Lower lobe of right lung (tissue), 2 donors: ENCODE measurements around the gene TGFB3. TPM values are rescaled to one million over a fixed set of nuclear protein-coding genes. Genes with fewer than 3 reads are reported as not detected.
A peak's percentile ranks its signal among the peaks of the same experiment; 100 is the strongest.

Experiments
- ATAC-seq, 2 donors: fragments of 200-7000 bp; cut with Tn5 transposase; one replicate each; pipeline ENCODE4 v1.9.1; 2020 to 2022; ENCODE audit warnings: mild to moderate bottlenecking in 2 of 2, moderate library complexity in 2 of 2
- DNase-seq: peaks from one replicate; pipeline ENCODE4 v3.0.0-alpha.2; 2020
- H3K27ac ChIP-seq: fragments of 200-600 bp; one replicate; pipeline ENCODE4 v1.8.0; 2022
- H3K27me3 ChIP-seq: fragments of 200-600 bp; one replicate; pipeline ENCODE4 v1.8.0; 2022; ENCODE audit warnings: low read depth
- H3K36me3 ChIP-seq: fragments of 200-600 bp; one replicate; pipeline ENCODE4 v1.8.0; 2022; ENCODE audit warnings: mild to moderate bottlenecking
- H3K4me1 ChIP-seq: fragments of 200-600 bp; one replicate; pipeline ENCODE4 v1.8.0; 2022
- H3K4me3 ChIP-seq: fragments of 200-600 bp; one replicate; pipeline ENCODE4 v1.8.0; 2022; ENCODE audit warnings: mild to moderate bottlenecking
- H3K9me3 ChIP-seq: fragments of 200-600 bp; one replicate; pipeline ENCODE4 v1.8.0; 2022
- CTCF ChIP-seq: fragments of 200-600 bp; IDR thresholded peaks from one replicate; pipeline ENCODE4 v1.8.0; 2022; ENCODE audit warnings: antibody characterized with exemption, mild to moderate bottlenecking
- intact Hi-C: fragments of 100-400 bp; cut with DNase I; formaldehyde crosslinking; loops from one replicate; pipeline ENCODE4 v1.11.0; 2022
- total RNA-seq: library from RNA; stranded (reverse); fragmentation: NEBNext Ultra II Directional; extraction: Animal tissue kit (Norgen Biotek cat#: 25700); gene quantifications from one replicate; pipeline ENCODE4 v1.2.1, GENCODE V29; 2021
- donor health status: DM: no; HTN: yes; CAD: no; lungs with severe emphysema.

Gene TGFB3
- total RNA-seq, 1 donor from 2014 or later: 15.7 TPM

- DNase-seq (peak; percentile 86), ATAC-seq (peak; percentile 87 to 88)
- Histone ChIP-seq H3K4me3 (peak overlapping the region; percentile 75), H3K9me3 (no peaks in the 10 kb centered on the region), H3K27me3 (no peaks in the 10 kb centered on the region), H3K27ac (peak overlapping the region; percentile 94), H3K36me3 (no peaks in the 10 kb centered on the region), H3K4me1 (peaks cover 64% of the 10 kb centered on the region)
- peak; percentile 64 for TF ChIP-seq CTCF
- intact Hi-C loops: loop anchor here (5.0 kb wide), 1 partner anchor 275 kb away; no protein-coding TSS in a partner anchor
Measured at GRCh38 chr14:75982266-75983018, 647 bp upstream of the TGFB3 start.

DNA sequence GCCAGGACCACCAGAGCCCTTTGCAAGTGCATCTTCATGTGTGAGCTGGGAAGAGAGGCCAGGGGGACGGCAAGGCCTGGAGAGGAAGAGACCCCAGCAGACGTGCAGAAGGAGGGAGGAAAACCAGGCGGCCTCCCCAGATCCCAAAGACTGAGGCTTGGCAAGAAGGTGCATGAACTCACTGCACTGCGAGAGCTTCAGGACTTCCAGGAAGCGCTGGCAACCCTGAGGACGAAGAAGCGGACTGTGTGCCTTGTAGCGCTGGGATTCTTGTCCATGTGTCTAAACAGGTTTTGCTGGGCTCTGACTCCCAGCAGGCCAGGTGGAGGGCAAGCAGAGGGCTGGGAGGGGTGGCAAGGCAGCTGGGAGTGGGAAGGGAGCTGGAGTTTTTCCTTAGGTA is 939 bp downstream of the TGFB3 start:
- no peak for ATAC-seq
- H3K27me3 ChIP-seq: no peaks in the 10 kb centered on the region
- H3K27ac ChIP-seq: peak overlapping the region; percentile 94
- H3K4me3 ChIP-seq: peak overlapping the region; percentile 75
- no peak for TF ChIP-seq CTCF
- H3K36me3 ChIP-seq: no peaks in the 10 kb centered on the region
- DNase-seq: no peak
- no peaks in the 10 kb centered on the region for H3K9me3 ChIP-seq
- intact Hi-C loops: loop anchor here (5.0 kb wide), 1 partner anchor 274 kb away; no protein-coding TSS in a partner anchor
- peaks cover 57% of the 10 kb centered on the region for H3K4me1 ChIP-seq

DNA sequence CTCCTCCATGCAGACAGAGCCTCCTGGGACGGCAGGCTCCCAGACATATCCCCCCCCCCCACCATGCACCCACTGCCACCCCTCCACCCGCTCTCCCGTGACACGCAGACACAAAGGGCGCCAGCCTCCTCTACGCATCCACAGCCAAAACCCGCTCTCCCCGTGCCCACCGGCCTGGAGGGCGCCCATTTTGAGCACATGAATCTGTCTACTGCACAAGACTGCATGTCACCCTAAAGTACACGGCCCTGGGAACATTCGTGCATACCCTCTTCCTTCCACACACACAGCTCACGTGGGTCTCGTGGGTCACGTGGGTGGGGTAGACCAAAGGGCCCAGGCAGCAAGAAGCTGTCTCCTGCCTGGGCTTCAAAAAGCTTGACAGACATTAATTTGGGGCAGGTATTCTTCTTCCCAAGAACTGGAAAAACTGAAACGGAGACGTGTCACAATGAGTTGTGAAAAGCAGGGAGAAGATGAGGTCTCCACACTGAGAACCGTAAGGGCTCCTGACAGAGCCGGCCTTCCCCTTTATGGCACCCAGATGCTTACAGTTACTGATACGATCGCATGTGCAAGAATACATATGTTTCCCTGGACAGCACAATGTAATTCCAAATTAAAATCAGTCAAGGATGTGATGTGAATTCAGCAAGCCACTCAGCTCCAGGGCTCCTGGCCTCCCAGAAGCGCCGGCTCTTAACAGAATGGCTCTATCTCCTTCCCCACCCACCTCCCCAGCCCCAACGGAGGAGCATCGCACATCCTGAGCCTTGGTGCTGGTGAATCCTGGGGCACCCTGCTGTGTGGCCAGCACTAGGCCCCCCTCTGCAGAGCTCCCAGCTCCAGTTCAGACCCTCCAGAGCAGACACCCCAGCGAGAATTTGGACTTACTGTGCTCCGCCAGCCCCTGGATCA is 1.9 kb downstream of the TGFB3 start:
- Histone ChIP-seq H3K27me3 (no peaks in the 10 kb centered on the region), H3K4me3 (peak overlapping the region; percentile 75), H3K36me3 (no peaks in the 10 kb centered on the region), H3K4me1 (peaks cover 52% of the 10 kb centered on the region), H3K27ac (peak overlapping the region; percentile 36), H3K9me3 (no peaks in the 10 kb centered on the region)
- DNase-seq (no peak), ATAC-seq (no peak)
- no peak for TF ChIP-seq CTCF
- intact Hi-C loops: loop anchor here (5.0 kb wide), 1 partner anchor 273 kb away; no protein-coding TSS in a partner anchor

GRCh38 chr14:75979071-75979571 is 2.7 kb downstream of the TGFB3 start:
- ATAC-seq: no peak
- Histone ChIP-seq H3K36me3 (no peaks in the 10 kb centered on the region), H3K9me3 (no peaks in the 10 kb centered on the region), H3K4me1 (peaks cover 49% of the 10 kb centered on the region), H3K27me3 (no peaks in the 10 kb centered on the region), H3K4me3 (peak overlapping the region; percentile 75), H3K27ac (no peak overlapping the region)
- no peak for DNase-seq
- peak; percentile 38 for TF ChIP-seq CTCF
- intact Hi-C loops: no loop called here

DNA sequence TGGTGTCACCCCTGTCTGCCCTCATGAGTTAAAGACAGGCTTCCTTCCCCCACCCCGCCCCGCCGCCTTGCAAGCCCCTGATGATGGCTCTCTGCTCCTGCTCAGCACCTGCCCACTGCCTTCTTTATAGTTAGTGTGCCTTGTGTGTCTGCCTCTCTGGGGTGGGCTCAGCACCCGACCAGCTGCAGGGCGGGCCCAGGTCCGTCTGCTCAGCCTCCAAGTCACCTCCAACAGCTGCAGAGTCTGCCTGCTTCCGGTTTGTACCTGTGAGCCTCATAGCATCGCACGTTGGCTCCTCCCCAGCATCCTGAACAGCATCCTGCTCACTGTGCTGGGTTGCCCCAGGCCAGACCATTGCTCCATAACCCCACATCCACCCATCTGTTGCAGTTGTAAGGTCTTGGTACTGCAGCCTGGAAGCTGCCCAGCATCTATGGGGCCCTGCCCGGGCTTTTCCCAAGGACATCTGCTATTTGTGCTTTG is 3.5 kb downstream of the TGFB3 start:
- DNase-seq (no peak), ATAC-seq (no peak)
- intact Hi-C loops: no loop called here
- TF ChIP-seq CTCF: no peak
- H3K9me3 ChIP-seq: no peaks in the 10 kb centered on the region
- H3K4me3 ChIP-seq: peak overlapping the region; percentile 75
- H3K27me3 ChIP-seq: no peaks in the 10 kb centered on the region
- H3K27ac ChIP-seq: no peak overlapping the region
- peaks cover 49% of the 10 kb centered on the region for H3K4me1 ChIP-seq
- H3K36me3 ChIP-seq: no peaks in the 10 kb centered on the region
